GM23338 (cell line): ENCODE results near the gene USP10. TPM values are rescaled to one million over a fixed set of nuclear protein-coding genes. Genes with fewer than 3 reads are reported as not detected.

Source experiments
- ATAC-seq: fragments of 200-7000 bp; cut with Tn5 transposase; 3 replicates; pipeline ENCODE4 v1.9.1; 2020
- DNase-seq: peaks from one replicate; pipeline ENCODE4 v3.0.0-alpha.2; 2015; ENCODE audit warnings: low spot score
- H2AFZ ChIP-seq: fragments of 200-600 bp; sonication (generic); 2 replicates; pipeline ENCODE4 v1.8.0; 2016; ENCODE audit warnings: antibody characterized with exemption, mild to moderate bottlenecking, moderate library complexity
- H3F3A ChIP-seq: fragments of 200-600 bp; sonication (generic); replicated peaks from 2 replicates; pipeline ENCODE4 v1.8.0; 2017; ENCODE audit warnings: antibody characterized with exemption, mixed run types, low read depth
- H3K27ac ChIP-seq: fragments of 200-600 bp; sonication (generic); 2 replicates; pipeline ENCODE4 v1.6.1; 2016; ENCODE audit warnings: low read depth
- H3K27me3 ChIP-seq: fragments of 200-600 bp; sonication (generic); 2 replicates; pipeline ENCODE4 v1.8.0; 2016; ENCODE audit warnings: mild to moderate bottlenecking, mixed run types, moderate library complexity; ENCODE audit not compliant: insufficient read depth
- H3K36me3 ChIP-seq: fragments of 200-600 bp; sonication (generic); 2 replicates; pipeline ENCODE4 v1.8.0; 2016; ENCODE audit warnings: mild to moderate bottlenecking; ENCODE audit not compliant: insufficient read depth
- H3K4me1 ChIP-seq: fragments of 200-600 bp; sonication (generic); 2 replicates; pipeline ENCODE4 v1.8.0; 2016; ENCODE audit warnings: mild to moderate bottlenecking, moderate library complexity; ENCODE audit not compliant: insufficient read depth
- H3K4me2 ChIP-seq: fragments of 200-600 bp; sonication (generic); 2 replicates; pipeline ENCODE4 v1.7.1; 2017; ENCODE audit warnings: mixed run types
- H3K4me3 ChIP-seq: fragments of 200-600 bp; sonication (generic); 2 replicates; pipeline ENCODE4 v1.6.1; 2016; ENCODE audit warnings: mixed run types
- H3K79me2 ChIP-seq: fragments of 200-600 bp; sonication (generic); replicated peaks from 2 replicates; pipeline ENCODE4 v1.8.0; 2017; ENCODE audit warnings: mild to moderate bottlenecking; ENCODE audit not compliant: insufficient read depth
- H3K9me2 ChIP-seq: fragments of 200-600 bp; sonication (generic); 2 replicates; pipeline ENCODE4 v1.8.0; 2017; ENCODE audit not compliant: insufficient read depth
- H4K20me1 ChIP-seq: fragments of 200-600 bp; sonication (generic); replicated peaks from 2 replicates; pipeline ENCODE4 v1.8.0; 2017; ENCODE audit warnings: mild to moderate bottlenecking; ENCODE audit not compliant: insufficient read depth
- H3K27ac Mint-ChIP-seq: 2 replicates; pipeline ENCODE4 v1.8.0; 2020; ENCODE audit warnings: inconsistent platforms, mild to moderate bottlenecking, moderate library complexity, mixed read lengths
- H3K27me3 Mint-ChIP-seq: 3 replicates; pipeline ENCODE4 v1.8.0; 2022; ENCODE audit warnings: low read depth, mild to moderate bottlenecking, moderate library complexity, mixed read lengths, inconsistent platforms; ENCODE audit not compliant: insufficient read depth, poor library complexity
- H3K36me3 Mint-ChIP-seq: 3 replicates; pipeline ENCODE4 v1.8.0; 2021; ENCODE audit warnings: low read depth, mild to moderate bottlenecking, inconsistent platforms, moderate library complexity, mixed read lengths
- H3K4me1 Mint-ChIP-seq: 3 replicates; pipeline ENCODE4 v1.8.0; 2020; ENCODE audit warnings: mild to moderate bottlenecking, inconsistent platforms, mixed read lengths
- H3K4me3 Mint-ChIP-seq: 3 replicates; pipeline ENCODE4 v1.8.0; 2021; ENCODE audit warnings: moderate library complexity, mild to moderate bottlenecking, inconsistent platforms, mixed read lengths
- H3K9me3 Mint-ChIP-seq: 3 replicates; pipeline ENCODE4 v1.8.0; 2020; ENCODE audit warnings: moderate library complexity, mild to moderate bottlenecking, inconsistent platforms, mixed read lengths
- EZH2 ChIP-seq: fragments of 200-600 bp; sonication (generic); IDR thresholded peaks from one replicate; pipeline ENCODE4 v1.8.0; 2017; ENCODE audit warnings: antibody characterized with exemption, mild to moderate bottlenecking, low read depth; ENCODE audit not compliant: unreplicated experiment
- EZH2phosphoT487 ChIP-seq: fragments of 200-600 bp; sonication (generic); IDR thresholded peaks from one replicate; pipeline ENCODE4 v1.8.1; 2018; ENCODE audit warnings: antibody characterized with exemption; ENCODE audit not compliant: unreplicated experiment
- JUNB ChIP-seq: IDR thresholded peaks from one replicate; pipeline ENCODE4 v1.6.1; 2016; ENCODE audit warnings: antibody characterized with exemption; ENCODE audit not compliant: unreplicated experiment
- NANOG ChIP-seq: IDR thresholded peaks from 2 replicates; pipeline ENCODE4 v1.6.1; 2016; ENCODE audit warnings: antibody characterized with exemption, borderline replicate concordance
- POLR2AphosphoS5 ChIP-seq: IDR thresholded peaks from 2 replicates; pipeline ENCODE4 v1.6.1; 2016; ENCODE audit warnings: antibody characterized with exemption, low read depth
- STAT1 ChIP-seq: IDR thresholded peaks from one replicate; pipeline ENCODE4 v1.6.1; 2016; ENCODE audit warnings: antibody characterized with exemption; ENCODE audit not compliant: unreplicated experiment
- ZNF114 ChIP-seq: fragments of 250-450 bp; sonication (Bioruptor Pico); IDR thresholded peaks from 2 replicates; pipeline ENCODE4 v1.5.0; 2020; ENCODE audit warnings: mild to moderate bottlenecking, moderate library complexity
- ZNF331 ChIP-seq: fragments of 250-450 bp; sonication (Bioruptor Pico); IDR thresholded peaks from 2 replicates; pipeline ENCODE4 v1.5.0; 2020; ENCODE audit warnings: low read depth, mild to moderate bottlenecking, moderate library complexity
- polyA plus RNA-seq: library from polyadenylated mRNA; unstranded; fragments of >200 nt; fragmentation: Nextera tagmentation; extraction: Ambion mirVana; gene quantifications from 2 replicates; pipeline ENCODE4 v1.2.1, GENCODE V29; 2016
- total RNA-seq: library from RNA; depleted of rRNA; stranded (reverse); fragments of >200 nt; shearing (Covaris generic); gene quantifications from 2 replicates; pipeline ENCODE4 v1.2.3, GENCODE V29; 2014
- TF ChIP-seq, protein P1 (sequence below): IDR thresholded peaks from one replicate; pipeline ENCODE4 v1.6.1; 2018; ENCODE audit warnings: antibody characterized with exemption; ENCODE audit not compliant: unreplicated experiment
- TF ChIP-seq, protein P2 (sequence below): fragments of 250-450 bp; sonication (Bioruptor Pico); IDR thresholded peaks from 2 replicates; pipeline ENCODE4 v1.5.0; 2020; ENCODE audit warnings: mild to moderate bottlenecking, moderate library complexity
- TF ChIP-seq, protein P3 (sequence below): IDR thresholded peaks from 2 replicates; pipeline ENCODE4 v1.6.1; 2016; ENCODE audit warnings: antibody characterized with exemption
- TF ChIP-seq, protein P4 (sequence below), 2 experiments: fragments of 200-600 bp in 1 of 2; sonication (generic) in 1 of 2; conservative IDR thresholded peaks; 2 replicates each; pipeline versions ENCODE4 v1.5.1 to v1.6.1; 2016 to 2017; ENCODE audit warnings: antibody characterized with exemption in 2 of 2, low read depth in 2 of 2, mild to moderate bottlenecking in 2 of 2, moderate library complexity in 1 of 2

Gene USP10
- total and polyA plus RNA-seq, 2 experiments from 2014 or later: 158 to 194 TPM

DNA sequence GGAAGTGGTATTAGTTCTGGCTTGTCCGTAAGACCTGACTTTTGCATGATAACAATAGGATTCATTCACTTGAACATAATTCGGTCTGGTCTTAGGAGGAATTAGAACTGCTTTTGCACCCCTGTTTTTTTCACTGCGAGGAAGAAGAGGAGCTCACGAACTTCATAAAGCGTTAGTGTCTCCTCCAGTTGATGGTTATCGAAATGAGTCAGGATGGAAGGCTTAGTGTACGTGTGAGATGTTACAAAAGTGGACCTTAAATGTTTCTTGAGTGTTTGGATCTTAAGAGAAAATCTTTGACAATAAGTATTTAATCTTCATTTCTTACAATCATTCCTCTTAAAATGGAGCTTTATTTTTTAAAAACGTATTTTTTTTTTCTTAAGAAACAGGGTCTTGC is 52.8 kb downstream of the USP10 start:
- Mint-ChIP-seq H3K4me3 (no peak overlapping the region), H3K27me3 (peaks cover 2% of the 10 kb centered on the region), H3K9me3 (no peaks in the 10 kb centered on the region; the same call in 2 of the 3 replicates), H3K4me1 (peaks cover 33% of the 10 kb centered on the region), H3K36me3 (peaks cover 3% of the 10 kb centered on the region; the same call in 2 of the 3 replicates), H3K27ac (no peak overlapping the region)
- peaks cover 6% of the 10 kb centered on the region; the same call in 1 of the 2 replicates for H3F3A ChIP-seq
- no peak overlapping the region for H2AFZ ChIP-seq
- DNase-seq (no peak), ATAC-seq (no peak)
- no peaks in the 10 kb centered on the region for H3K36me3 ChIP-seq
- H4K20me1 ChIP-seq: peaks cover 69% of the 10 kb centered on the region
- H3K4me1 ChIP-seq: peaks cover 17% of the 10 kb centered on the region
- H3K4me3 ChIP-seq: no peak overlapping the region
- H3K27me3 ChIP-seq: no peaks in the 10 kb centered on the region
- TF ChIP-seq EZH2phosphoT487 (no peak), JUNB (no peak), EZH2 (no peak), NANOG (no peak), ZNF331 (CRISPR knock-in tag) (no peak), POLR2AphosphoS5 (no peak), STAT1 (no peak), ZNF114 (CRISPR knock-in tag) (no peak)
- TF ChIP-seq, protein P1, sequence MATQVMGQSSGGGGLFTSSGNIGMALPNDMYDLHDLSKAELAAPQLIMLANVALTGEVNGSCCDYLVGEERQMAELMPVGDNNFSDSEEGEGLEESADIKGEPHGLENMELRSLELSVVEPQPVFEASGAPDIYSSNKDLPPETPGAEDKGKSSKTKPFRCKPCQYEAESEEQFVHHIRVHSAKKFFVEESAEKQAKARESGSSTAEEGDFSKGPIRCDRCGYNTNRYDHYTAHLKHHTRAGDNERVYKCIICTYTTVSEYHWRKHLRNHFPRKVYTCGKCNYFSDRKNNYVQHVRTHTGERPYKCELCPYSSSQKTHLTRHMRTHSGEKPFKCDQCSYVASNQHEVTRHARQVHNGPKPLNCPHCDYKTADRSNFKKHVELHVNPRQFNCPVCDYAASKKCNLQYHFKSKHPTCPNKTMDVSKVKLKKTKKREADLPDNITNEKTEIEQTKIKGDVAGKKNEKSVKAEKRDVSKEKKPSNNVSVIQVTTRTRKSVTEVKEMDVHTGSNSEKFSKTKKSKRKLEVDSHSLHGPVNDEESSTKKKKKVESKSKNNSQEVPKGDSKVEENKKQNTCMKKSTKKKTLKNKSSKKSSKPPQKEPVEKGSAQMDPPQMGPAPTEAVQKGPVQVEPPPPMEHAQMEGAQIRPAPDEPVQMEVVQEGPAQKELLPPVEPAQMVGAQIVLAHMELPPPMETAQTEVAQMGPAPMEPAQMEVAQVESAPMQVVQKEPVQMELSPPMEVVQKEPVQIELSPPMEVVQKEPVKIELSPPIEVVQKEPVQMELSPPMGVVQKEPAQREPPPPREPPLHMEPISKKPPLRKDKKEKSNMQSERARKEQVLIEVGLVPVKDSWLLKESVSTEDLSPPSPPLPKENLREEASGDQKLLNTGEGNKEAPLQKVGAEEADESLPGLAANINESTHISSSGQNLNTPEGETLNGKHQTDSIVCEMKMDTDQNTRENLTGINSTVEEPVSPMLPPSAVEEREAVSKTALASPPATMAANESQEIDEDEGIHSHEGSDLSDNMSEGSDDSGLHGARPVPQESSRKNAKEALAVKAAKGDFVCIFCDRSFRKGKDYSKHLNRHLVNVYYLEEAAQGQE: no peak
- TF ChIP-seq, protein P2, sequence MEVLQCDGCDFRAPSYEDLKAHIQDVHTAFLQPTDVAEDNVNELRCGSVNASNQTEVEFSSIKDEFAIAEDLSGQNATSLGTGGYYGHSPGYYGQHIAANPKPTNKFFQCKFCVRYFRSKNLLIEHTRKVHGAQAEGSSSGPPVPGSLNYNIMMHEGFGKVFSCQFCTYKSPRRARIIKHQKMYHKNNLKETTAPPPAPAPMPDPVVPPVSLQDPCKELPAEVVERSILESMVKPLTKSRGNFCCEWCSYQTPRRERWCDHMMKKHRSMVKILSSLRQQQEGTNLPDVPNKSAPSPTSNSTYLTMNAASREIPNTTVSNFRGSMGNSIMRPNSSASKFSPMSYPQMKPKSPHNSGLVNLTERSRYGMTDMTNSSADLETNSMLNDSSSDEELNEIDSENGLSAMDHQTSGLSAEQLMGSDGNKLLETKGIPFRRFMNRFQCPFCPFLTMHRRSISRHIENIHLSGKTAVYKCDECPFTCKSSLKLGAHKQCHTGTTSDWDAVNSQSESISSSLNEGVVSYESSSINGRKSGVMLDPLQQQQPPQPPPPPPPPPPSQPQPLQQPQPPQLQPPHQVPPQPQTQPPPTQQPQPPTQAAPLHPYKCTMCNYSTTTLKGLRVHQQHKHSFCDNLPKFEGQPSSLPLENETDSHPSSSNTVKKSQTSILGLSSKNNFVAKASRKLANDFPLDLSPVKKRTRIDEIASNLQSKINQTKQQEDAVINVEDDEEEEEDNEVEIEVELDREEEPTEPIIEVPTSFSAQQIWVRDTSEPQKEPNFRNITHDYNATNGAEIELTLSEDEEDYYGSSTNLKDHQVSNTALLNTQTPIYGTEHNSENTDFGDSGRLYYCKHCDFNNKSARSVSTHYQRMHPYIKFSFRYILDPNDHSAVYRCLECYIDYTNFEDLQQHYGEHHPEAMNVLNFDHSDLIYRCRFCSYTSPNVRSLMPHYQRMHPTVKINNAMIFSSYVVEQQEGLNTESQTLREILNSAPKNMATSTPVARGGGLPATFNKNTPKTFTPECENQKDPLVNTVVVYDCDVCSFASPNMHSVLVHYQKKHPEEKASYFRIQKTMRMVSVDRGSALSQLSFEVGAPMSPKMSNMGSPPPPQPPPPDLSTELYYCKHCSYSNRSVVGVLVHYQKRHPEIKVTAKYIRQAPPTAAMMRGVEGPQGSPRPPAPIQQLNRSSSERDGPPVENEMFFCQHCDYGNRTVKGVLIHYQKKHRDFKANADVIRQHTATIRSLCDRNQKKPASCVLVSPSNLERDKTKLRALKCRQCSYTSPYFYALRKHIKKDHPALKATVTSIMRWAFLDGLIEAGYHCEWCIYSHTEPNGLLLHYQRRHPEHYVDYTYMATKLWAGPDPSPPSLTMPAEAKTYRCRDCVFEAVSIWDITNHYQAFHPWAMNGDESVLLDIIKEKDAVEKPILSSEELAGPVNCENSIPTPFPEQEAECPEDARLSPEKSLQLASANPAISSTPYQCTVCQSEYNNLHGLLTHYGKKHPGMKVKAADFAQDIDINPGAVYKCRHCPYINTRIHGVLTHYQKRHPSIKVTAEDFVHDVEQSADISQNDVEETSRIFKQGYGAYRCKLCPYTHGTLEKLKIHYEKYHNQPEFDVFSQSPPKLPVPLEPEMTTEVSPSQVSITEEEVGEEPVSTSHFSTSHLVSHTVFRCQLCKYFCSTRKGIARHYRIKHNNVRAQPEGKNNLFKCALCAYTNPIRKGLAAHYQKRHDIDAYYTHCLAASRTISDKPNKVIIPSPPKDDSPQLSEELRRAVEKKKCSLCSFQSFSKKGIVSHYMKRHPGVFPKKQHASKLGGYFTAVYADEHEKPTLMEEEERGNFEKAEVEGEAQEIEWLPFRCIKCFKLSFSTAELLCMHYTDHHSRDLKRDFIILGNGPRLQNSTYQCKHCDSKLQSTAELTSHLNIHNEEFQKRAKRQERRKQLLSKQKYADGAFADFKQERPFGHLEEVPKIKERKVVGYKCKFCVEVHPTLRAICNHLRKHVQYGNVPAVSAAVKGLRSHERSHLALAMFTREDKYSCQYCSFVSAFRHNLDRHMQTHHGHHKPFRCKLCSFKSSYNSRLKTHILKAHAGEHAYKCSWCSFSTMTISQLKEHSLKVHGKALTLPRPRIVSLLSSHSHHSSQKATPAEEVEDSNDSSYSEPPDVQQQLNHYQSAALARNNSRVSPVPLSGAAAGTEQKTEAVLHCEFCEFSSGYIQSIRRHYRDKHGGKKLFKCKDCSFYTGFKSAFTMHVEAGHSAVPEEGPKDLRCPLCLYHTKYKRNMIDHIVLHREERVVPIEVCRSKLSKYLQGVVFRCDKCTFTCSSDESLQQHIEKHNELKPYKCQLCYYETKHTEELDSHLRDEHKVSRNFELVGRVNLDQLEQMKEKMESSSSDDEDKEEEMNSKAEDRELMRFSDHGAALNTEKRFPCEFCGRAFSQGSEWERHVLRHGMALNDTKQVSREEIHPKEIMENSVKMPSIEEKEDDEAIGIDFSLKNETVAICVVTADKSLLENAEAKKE: no peak
- TF ChIP-seq, protein P3, sequence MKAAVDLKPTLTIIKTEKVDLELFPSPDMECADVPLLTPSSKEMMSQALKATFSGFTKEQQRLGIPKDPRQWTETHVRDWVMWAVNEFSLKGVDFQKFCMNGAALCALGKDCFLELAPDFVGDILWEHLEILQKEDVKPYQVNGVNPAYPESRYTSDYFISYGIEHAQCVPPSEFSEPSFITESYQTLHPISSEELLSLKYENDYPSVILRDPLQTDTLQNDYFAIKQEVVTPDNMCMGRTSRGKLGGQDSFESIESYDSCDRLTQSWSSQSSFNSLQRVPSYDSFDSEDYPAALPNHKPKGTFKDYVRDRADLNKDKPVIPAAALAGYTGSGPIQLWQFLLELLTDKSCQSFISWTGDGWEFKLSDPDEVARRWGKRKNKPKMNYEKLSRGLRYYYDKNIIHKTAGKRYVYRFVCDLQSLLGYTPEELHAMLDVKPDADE: no peak
- TF ChIP-seq, protein P4, sequence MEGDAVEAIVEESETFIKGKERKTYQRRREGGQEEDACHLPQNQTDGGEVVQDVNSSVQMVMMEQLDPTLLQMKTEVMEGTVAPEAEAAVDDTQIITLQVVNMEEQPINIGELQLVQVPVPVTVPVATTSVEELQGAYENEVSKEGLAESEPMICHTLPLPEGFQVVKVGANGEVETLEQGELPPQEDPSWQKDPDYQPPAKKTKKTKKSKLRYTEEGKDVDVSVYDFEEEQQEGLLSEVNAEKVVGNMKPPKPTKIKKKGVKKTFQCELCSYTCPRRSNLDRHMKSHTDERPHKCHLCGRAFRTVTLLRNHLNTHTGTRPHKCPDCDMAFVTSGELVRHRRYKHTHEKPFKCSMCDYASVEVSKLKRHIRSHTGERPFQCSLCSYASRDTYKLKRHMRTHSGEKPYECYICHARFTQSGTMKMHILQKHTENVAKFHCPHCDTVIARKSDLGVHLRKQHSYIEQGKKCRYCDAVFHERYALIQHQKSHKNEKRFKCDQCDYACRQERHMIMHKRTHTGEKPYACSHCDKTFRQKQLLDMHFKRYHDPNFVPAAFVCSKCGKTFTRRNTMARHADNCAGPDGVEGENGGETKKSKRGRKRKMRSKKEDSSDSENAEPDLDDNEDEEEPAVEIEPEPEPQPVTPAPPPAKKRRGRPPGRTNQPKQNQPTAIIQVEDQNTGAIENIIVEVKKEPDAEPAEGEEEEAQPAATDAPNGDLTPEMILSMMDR (conservative IDR thresholded peaks at IDR 0.05; ENCODE audit: low read depth in 2 of 2): no peak
- H3K4me2 ChIP-seq: no peak overlapping the region
- H3K9me2 ChIP-seq: no peaks in the 10 kb centered on the region
- peaks cover 98% of the 10 kb centered on the region for H3K79me2 ChIP-seq
- peak overlapping the region; percentile 40; the same call in 1 of the 2 replicates for H3K27ac ChIP-seq
